Measurements from ENCODE around the gene MAPKAP1. TPM values are rescaled to one million over a fixed set of nuclear protein-coding genes. Genes with fewer than 3 reads are reported as not detected.
"Not testable (repeated sequence)": the region's sequence is repeated elsewhere in the genome, so short reads cannot be mapped to it uniquely, and the experiment has no call there.

Gene MAPKAP1
- polyA plus RNA-seq, 3 donors: 78.0 to 85.6 (median 81.3) TPM

- no peak for DNase-seq (ENCODE audit: low read depth in 3 of 3, low spot score in 2 of 3)
Observed at GRCh38 chr9:125405938-125406809, 300.8 kb downstream of the MAPKAP1 start.

- no peak for DNase-seq (ENCODE audit: low read depth in 3 of 3, low spot score in 2 of 3)
Observed at GRCh38 chr9:125404733-125405132, 302.3 kb downstream of the MAPKAP1 start.

DNA sequence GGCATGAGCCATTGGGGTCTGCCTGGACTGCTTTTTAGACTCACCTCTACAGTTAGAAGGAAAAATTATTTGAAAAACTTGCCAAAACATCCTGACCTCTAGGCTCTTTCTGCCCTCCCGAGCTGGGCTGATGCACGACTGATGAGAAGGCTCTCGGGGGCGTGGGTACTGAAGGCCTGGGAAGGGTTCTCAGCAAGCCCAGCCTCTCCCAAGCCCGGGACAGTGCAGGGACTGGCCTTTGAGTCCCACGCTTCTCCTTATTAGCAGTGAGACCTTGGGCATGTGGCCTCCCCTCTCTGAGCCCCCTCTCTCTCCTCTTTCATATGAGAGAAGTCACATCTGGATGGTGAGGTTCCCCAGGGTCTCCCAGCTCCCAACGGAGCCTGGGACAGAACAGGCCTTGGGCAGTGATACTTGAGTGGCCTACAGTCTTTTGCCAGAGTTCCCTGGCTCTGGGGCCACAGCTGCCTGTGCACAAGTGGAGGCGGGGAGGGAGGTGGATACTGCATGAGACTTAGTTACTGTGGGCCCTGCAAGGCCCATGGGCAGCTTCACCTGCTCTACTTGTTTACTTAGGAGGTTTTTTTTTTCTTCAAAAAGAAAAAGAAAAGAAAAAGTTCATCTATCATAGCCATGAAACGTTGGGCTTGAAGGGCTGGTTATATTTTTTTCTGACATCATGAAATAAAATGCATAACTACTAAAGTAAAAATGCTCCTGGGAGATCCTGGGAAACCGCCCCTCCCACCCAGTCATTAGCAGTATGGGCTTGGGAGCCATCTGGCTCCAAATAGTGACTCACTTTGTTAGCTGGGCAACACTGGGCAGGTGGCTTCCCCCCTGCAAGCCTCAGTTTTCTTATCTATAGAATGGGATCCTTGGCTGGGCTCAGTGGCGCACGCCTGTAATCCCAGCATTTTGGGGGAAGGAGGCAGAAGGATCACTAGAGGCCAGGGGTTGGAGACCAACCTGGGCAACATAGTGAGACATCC is 306.0 kb downstream of the MAPKAP1 start:
- DNase-seq (ENCODE audit: low read depth in 3 of 3, low spot score in 2 of 3): no peak

- DNase-seq (ENCODE audit: low read depth in 3 of 3, low spot score in 2 of 3): not testable (repeated sequence)
Observed at GRCh38 chr9:125400232-125400631, 306.8 kb downstream of the MAPKAP1 start.

DNA sequence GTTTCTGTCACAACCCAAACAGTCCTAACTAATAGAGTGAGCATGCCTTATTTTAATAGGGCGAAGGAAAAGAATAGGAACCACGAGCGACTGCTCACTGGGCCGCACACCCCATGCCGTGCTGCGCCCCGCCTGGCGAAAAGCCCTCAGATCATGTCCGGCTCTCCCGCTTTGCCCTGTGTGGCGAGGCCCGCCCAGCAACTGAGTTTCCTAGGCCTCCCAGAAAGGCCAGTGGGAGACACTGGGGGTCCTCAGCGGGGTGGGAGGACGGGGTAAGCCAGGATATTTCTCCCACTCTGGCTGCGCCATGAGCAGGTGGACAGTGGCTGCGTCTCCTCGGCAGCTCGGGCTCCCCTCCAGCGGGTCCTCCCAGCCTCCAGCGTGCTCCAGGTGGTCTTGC is 307.3 kb downstream of the MAPKAP1 start:
- DNase-seq (ENCODE audit: low read depth in 3 of 3, low spot score in 2 of 3): no peak

GRCh38 chr9:125399165-125399564 is 307.8 kb downstream of the MAPKAP1 start:
- DNase-seq (ENCODE audit: low read depth in 3 of 3, low spot score in 2 of 3): no peak

GRCh38 chr9:125398243-125398642 is 308.8 kb downstream of the MAPKAP1 start:
- no peak for DNase-seq (ENCODE audit: low read depth in 3 of 3, low spot score in 2 of 3)

DNA sequence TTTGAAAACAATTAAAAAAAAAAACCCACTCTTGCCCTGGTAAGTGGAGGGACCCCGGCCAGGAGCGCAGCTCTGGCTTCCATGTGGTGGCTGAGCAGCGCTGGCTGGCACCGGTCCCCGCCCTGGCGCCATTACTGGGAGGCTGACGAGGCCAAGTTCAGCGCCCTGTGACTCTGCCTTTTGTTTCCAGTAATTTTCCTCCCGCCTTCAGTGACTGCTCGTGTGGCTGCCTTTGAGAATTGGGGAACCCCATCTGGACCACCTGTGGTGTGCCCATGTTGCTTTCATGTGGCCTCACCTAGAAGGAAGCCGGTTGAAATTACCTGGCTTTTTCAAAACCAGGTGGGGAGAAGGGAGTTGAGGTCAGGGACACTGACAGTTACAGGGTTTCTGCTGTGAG is 309.3 kb downstream of the MAPKAP1 start:
- DNase-seq (ENCODE audit: low read depth in 3 of 3, low spot score in 2 of 3): no peak

GRCh38 chr9:125396799-125397198 is 310.2 kb downstream of the MAPKAP1 start:
- no peak for DNase-seq (ENCODE audit: low read depth in 3 of 3, low spot score in 2 of 3)

DNA sequence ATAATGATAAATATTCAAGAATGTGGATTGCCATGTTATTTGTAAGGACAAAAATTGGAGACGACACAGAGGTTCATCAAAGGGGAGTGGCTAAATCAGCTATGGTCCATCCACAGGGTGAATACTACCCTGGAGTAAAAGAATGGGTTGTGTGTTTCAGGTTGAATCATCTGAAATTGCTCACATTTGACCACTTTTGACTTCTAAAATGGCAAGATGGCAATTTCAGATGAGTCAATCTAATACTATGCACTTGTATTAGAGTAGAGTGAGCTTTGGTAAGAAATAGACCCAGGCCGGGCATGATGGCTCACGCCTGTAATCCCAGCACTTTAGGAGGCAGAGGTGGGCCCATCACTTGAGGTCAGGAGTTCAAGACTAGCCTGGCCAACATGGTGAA is 313.6 kb downstream of the MAPKAP1 start:
- DNase-seq (ENCODE audit: low read depth in 3 of 3, low spot score in 2 of 3): no peak

DNA sequence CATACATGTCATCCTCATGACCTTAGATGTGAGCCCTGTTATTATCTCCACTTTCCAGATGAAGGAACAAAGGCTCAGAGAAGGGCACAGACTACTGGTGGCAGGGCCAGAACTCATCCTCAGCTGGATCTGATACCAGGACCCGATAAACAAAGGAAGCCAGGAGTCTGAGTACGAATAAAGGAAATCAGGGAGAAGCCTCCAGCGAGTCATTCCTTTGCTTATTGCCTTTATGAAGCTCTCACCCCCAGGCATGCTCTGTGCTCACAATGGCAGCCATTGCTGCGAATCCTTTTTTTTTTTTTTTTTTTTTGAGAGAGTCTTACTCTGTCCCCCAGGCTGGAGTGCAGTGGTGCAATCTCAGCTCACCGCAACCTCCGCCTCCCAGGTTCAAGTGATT is 315.3 kb downstream of the MAPKAP1 start:
- DNase-seq (ENCODE audit: low read depth in 3 of 3, low spot score in 2 of 3): no peak

DNA sequence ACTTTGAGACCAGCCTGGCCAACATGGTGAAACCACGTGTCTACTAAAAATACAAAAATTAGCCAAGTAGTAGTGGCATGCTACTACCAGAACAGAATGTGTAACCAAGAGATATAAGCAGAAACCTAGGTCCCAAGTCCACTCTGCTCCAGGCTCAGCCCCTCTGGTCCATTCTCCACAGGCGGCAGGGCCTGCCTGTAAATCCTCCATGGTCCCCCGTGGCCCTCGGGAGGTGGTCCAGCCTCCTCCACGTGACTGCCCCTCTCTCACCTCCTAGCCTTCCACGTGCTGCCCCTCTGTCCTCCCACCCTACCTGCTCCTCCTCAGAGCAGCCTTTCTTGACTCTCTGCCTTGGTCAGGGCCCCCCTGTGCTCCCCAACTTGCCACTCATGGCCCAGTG is 318.0 kb downstream of the MAPKAP1 start:
- no peak for DNase-seq (ENCODE audit: low read depth in 3 of 3, low spot score in 2 of 3)

GRCh38 chr9:125387861-125388524 is 319.0 kb downstream of the MAPKAP1 start:
- no peak for DNase-seq (ENCODE audit: low read depth in 3 of 3, low spot score in 2 of 3)

Other genes starting within 250 kb of the MAPKAP1 start
- 10 to 100 TPM; 30.1 to 31.5 (median 30.6) TPM for gene PBX3, start 40.2 kb upstream of the MAPKAP1 start, polyA plus RNA-seq (ENCODE audit: insufficient read length in 3 of 3)